GM23338 (cell line): ENCODE data around the gene TRIM31. TPM values are rescaled to one million over a fixed set of nuclear protein-coding genes. Genes with fewer than 3 reads are reported as not detected.

Experiments
- ATAC-seq: fragments of 200-7000 bp; cut with Tn5 transposase; 3 replicates; pipeline ENCODE4 v1.9.1; 2020
- DNase-seq: peaks from one replicate; pipeline ENCODE4 v3.0.0-alpha.2; 2015; ENCODE audit warnings: low spot score
- H2AFZ ChIP-seq: fragments of 200-600 bp; sonication (generic); 2 replicates; pipeline ENCODE4 v1.8.0; 2016; ENCODE audit warnings: antibody characterized with exemption, mild to moderate bottlenecking, moderate library complexity
- H3F3A ChIP-seq: fragments of 200-600 bp; sonication (generic); replicated peaks from 2 replicates; pipeline ENCODE4 v1.8.0; 2017; ENCODE audit warnings: antibody characterized with exemption, mixed run types, low read depth
- H3K27ac ChIP-seq: fragments of 200-600 bp; sonication (generic); 2 replicates; pipeline ENCODE4 v1.6.1; 2016; ENCODE audit warnings: low read depth
- H3K27me3 ChIP-seq: fragments of 200-600 bp; sonication (generic); 2 replicates; pipeline ENCODE4 v1.8.0; 2016; ENCODE audit warnings: mild to moderate bottlenecking, mixed run types, moderate library complexity; ENCODE audit not compliant: insufficient read depth
- H3K36me3 ChIP-seq: fragments of 200-600 bp; sonication (generic); 2 replicates; pipeline ENCODE4 v1.8.0; 2016; ENCODE audit warnings: mild to moderate bottlenecking; ENCODE audit not compliant: insufficient read depth
- H3K4me1 ChIP-seq: fragments of 200-600 bp; sonication (generic); 2 replicates; pipeline ENCODE4 v1.8.0; 2016; ENCODE audit warnings: mild to moderate bottlenecking, moderate library complexity; ENCODE audit not compliant: insufficient read depth
- H3K4me2 ChIP-seq: fragments of 200-600 bp; sonication (generic); 2 replicates; pipeline ENCODE4 v1.7.1; 2017; ENCODE audit warnings: mixed run types
- H3K4me3 ChIP-seq: fragments of 200-600 bp; sonication (generic); 2 replicates; pipeline ENCODE4 v1.6.1; 2016; ENCODE audit warnings: mixed run types
- H3K79me2 ChIP-seq: fragments of 200-600 bp; sonication (generic); replicated peaks from 2 replicates; pipeline ENCODE4 v1.8.0; 2017; ENCODE audit warnings: mild to moderate bottlenecking; ENCODE audit not compliant: insufficient read depth
- H3K9me2 ChIP-seq: fragments of 200-600 bp; sonication (generic); 2 replicates; pipeline ENCODE4 v1.8.0; 2017; ENCODE audit not compliant: insufficient read depth
- H4K20me1 ChIP-seq: fragments of 200-600 bp; sonication (generic); replicated peaks from 2 replicates; pipeline ENCODE4 v1.8.0; 2017; ENCODE audit warnings: mild to moderate bottlenecking; ENCODE audit not compliant: insufficient read depth
- H3K27ac Mint-ChIP-seq: 2 replicates; pipeline ENCODE4 v1.8.0; 2020; ENCODE audit warnings: inconsistent platforms, mild to moderate bottlenecking, moderate library complexity, mixed read lengths
- H3K27me3 Mint-ChIP-seq: 3 replicates; pipeline ENCODE4 v1.8.0; 2022; ENCODE audit warnings: low read depth, mild to moderate bottlenecking, moderate library complexity, mixed read lengths, inconsistent platforms; ENCODE audit not compliant: insufficient read depth, poor library complexity
- H3K36me3 Mint-ChIP-seq: 3 replicates; pipeline ENCODE4 v1.8.0; 2021; ENCODE audit warnings: low read depth, mild to moderate bottlenecking, inconsistent platforms, moderate library complexity, mixed read lengths
- H3K4me1 Mint-ChIP-seq: 3 replicates; pipeline ENCODE4 v1.8.0; 2020; ENCODE audit warnings: mild to moderate bottlenecking, inconsistent platforms, mixed read lengths
- H3K4me3 Mint-ChIP-seq: 3 replicates; pipeline ENCODE4 v1.8.0; 2021; ENCODE audit warnings: moderate library complexity, mild to moderate bottlenecking, inconsistent platforms, mixed read lengths
- H3K9me3 Mint-ChIP-seq: 3 replicates; pipeline ENCODE4 v1.8.0; 2020; ENCODE audit warnings: moderate library complexity, mild to moderate bottlenecking, inconsistent platforms, mixed read lengths
- EZH2 ChIP-seq: fragments of 200-600 bp; sonication (generic); IDR thresholded peaks from one replicate; pipeline ENCODE4 v1.8.0; 2017; ENCODE audit warnings: antibody characterized with exemption, mild to moderate bottlenecking, low read depth; ENCODE audit not compliant: unreplicated experiment
- polyA plus RNA-seq: library from polyadenylated mRNA; unstranded; fragments of >200 nt; fragmentation: Nextera tagmentation; extraction: Ambion mirVana; gene quantifications from 2 replicates; pipeline ENCODE4 v1.2.1, GENCODE V29; 2016
- total RNA-seq: library from RNA; depleted of rRNA; stranded (reverse); fragments of >200 nt; shearing (Covaris generic); gene quantifications from 2 replicates; pipeline ENCODE4 v1.2.3, GENCODE V29; 2014
- TF ChIP-seq, protein P1 (sequence below): fragments of 250-450 bp; sonication (Bioruptor Pico); IDR thresholded peaks from 2 replicates; pipeline ENCODE4 v1.5.0; 2020; ENCODE audit warnings: mild to moderate bottlenecking, moderate library complexity

Gene TRIM31
- total and polyA plus RNA-seq, 2 experiments from 2014 or later: 0.26 TPM; not detected in 1

DNA sequence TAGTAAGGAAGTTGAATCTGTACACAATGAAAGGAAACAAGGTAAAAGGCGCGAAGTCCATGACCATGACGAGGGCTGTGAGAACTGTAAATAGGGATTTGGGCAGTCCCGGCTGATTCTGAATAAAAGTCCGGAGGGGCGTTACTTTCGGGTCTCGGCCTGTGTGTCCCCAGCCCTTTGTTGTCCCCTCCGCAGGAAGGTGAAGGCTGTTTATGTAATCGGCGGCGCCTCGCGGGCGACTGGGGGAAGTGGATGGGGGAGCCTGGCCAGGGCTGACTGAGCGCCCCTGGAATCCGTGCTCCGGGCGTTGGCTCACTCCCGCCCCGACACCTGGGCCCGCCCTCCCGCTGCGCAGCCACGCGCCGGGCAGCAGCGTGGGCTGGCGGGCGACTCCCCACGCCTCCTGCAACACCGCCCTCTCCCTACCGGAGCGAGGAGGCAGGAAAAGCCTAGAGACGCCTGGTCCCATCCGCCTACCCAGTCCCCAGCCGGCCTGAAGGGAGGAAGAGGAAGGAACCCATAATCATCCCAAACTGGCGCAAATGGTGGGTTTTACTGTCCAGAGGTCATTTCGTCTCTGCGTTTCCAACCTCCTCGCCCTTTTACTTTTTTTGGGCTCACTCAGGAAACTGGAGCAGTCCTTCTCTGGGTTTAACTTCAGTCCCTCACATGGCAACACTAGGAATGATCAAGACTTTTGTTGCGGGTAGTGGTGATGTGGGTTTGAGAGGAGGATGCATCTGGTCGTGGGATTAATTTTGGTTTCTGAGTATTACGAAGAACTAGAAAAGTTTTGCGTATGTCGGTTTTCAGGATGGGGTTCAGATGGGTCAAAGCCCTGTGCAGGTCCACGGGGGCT, 12.1 kb downstream of the TRIM31 start:
- H3K9me3 Mint-ChIP-seq: no peaks in the 10 kb centered on the region; the same call in 2 of the 3 replicates
- Histone ChIP-seq H3K4me2 (peak overlapping the region; percentile 93), H3K4me1 (peaks cover 28% of the 10 kb centered on the region)

More for the DNA sequence above, 12.1 kb downstream of the TRIM31 start:
- Mint-ChIP-seq H3K27ac (no peak overlapping the region), H3K4me3 (peak overlapping the region; percentile 81), H3K4me1 (peaks cover 34% of the 10 kb centered on the region), H3K36me3 (no peaks in the 10 kb centered on the region; the same call in 2 of the 3 replicates), H3K27me3 (peaks cover 70% of the 10 kb centered on the region)
- Histone ChIP-seq H3K79me2 (no peaks in the 10 kb centered on the region), H2AFZ (peak overlapping the region; percentile 99), H3K4me3 (peak overlapping the region; percentile 78), H4K20me1 (no peaks in the 10 kb centered on the region), H3K27me3 (peaks cover 99% of the 10 kb centered on the region), H3K36me3 (no peaks in the 10 kb centered on the region), H3K27ac (no peak overlapping the region), H3K9me2 (no peaks in the 10 kb centered on the region), H3F3A (peaks cover 5% of the 10 kb centered on the region; the same call in 1 of the 2 replicates)
- ATAC-seq (peak; percentile 25), DNase-seq (peak; percentile 77)
- TF ChIP-seq EZH2: peak; percentile 64
- TF ChIP-seq, protein P1, sequence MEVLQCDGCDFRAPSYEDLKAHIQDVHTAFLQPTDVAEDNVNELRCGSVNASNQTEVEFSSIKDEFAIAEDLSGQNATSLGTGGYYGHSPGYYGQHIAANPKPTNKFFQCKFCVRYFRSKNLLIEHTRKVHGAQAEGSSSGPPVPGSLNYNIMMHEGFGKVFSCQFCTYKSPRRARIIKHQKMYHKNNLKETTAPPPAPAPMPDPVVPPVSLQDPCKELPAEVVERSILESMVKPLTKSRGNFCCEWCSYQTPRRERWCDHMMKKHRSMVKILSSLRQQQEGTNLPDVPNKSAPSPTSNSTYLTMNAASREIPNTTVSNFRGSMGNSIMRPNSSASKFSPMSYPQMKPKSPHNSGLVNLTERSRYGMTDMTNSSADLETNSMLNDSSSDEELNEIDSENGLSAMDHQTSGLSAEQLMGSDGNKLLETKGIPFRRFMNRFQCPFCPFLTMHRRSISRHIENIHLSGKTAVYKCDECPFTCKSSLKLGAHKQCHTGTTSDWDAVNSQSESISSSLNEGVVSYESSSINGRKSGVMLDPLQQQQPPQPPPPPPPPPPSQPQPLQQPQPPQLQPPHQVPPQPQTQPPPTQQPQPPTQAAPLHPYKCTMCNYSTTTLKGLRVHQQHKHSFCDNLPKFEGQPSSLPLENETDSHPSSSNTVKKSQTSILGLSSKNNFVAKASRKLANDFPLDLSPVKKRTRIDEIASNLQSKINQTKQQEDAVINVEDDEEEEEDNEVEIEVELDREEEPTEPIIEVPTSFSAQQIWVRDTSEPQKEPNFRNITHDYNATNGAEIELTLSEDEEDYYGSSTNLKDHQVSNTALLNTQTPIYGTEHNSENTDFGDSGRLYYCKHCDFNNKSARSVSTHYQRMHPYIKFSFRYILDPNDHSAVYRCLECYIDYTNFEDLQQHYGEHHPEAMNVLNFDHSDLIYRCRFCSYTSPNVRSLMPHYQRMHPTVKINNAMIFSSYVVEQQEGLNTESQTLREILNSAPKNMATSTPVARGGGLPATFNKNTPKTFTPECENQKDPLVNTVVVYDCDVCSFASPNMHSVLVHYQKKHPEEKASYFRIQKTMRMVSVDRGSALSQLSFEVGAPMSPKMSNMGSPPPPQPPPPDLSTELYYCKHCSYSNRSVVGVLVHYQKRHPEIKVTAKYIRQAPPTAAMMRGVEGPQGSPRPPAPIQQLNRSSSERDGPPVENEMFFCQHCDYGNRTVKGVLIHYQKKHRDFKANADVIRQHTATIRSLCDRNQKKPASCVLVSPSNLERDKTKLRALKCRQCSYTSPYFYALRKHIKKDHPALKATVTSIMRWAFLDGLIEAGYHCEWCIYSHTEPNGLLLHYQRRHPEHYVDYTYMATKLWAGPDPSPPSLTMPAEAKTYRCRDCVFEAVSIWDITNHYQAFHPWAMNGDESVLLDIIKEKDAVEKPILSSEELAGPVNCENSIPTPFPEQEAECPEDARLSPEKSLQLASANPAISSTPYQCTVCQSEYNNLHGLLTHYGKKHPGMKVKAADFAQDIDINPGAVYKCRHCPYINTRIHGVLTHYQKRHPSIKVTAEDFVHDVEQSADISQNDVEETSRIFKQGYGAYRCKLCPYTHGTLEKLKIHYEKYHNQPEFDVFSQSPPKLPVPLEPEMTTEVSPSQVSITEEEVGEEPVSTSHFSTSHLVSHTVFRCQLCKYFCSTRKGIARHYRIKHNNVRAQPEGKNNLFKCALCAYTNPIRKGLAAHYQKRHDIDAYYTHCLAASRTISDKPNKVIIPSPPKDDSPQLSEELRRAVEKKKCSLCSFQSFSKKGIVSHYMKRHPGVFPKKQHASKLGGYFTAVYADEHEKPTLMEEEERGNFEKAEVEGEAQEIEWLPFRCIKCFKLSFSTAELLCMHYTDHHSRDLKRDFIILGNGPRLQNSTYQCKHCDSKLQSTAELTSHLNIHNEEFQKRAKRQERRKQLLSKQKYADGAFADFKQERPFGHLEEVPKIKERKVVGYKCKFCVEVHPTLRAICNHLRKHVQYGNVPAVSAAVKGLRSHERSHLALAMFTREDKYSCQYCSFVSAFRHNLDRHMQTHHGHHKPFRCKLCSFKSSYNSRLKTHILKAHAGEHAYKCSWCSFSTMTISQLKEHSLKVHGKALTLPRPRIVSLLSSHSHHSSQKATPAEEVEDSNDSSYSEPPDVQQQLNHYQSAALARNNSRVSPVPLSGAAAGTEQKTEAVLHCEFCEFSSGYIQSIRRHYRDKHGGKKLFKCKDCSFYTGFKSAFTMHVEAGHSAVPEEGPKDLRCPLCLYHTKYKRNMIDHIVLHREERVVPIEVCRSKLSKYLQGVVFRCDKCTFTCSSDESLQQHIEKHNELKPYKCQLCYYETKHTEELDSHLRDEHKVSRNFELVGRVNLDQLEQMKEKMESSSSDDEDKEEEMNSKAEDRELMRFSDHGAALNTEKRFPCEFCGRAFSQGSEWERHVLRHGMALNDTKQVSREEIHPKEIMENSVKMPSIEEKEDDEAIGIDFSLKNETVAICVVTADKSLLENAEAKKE (CRISPR knock-in tag): no peak
